ENCODE data around the gene TBX1.

The TBX1 gene
- long read RNA-seq, donor 1: 0 reads
- long read RNA-seq, donor 2: 0 reads
- long read RNA-seq, donor 3: 0 reads
- long read RNA-seq, donor 4: 0 reads
- long read RNA-seq, donor 5: 0 reads
- long read RNA-seq, donor 6: 0 reads
- long read RNA-seq, donor 7: 0 reads
- long read RNA-seq, donor 8: 0 reads

GRCh38 chr22:19760058-19760950 lies at the start of gene TBX1:
Gene TBX1 (plus strand): TSS chr22:19760778. CDS start chr22:19760844, 66 bp downstream.
- DNase-seq: no peak

GRCh38 chr22:19713245-19713644 lies 47.3 kb upstream of the TBX1 start:
- no peak for DNase-seq

GRCh38 chr22:19713650-19714311 lies 46.8 kb upstream of the TBX1 start:
- peak; percentile 41 for DNase-seq

- DNase-seq: peak; percentile 47
These were observed 46.0 kb upstream of the TBX1 start, which contains the start of gene SEPTIN5 for GRCh38 chr22:19714312-19715187. Gene SEPTIN5 (plus strand): TSS chr22:19714503. CDS start chr22:19714589, 86 bp downstream.

- DNase-seq: no peak
These were observed 45.2 kb upstream of the TBX1 start for GRCh38 chr22:19715188-19715930.

GRCh38 chr22:19716041-19716828 lies 44.3 kb upstream of the TBX1 start:
- peak; percentile 8 for DNase-seq

- no peak for DNase-seq
These were observed 43.8 kb upstream of the TBX1 start for GRCh38 chr22:19716829-19717105.

GRCh38 chr22:19717181-19717580 lies 43.4 kb upstream of the TBX1 start:
- DNase-seq: no peak

GRCh38 chr22:19717691-19718455 lies 42.7 kb upstream of the TBX1 start:
- DNase-seq: peak; percentile 92

GRCh38 chr22:19718456-19719049 lies 42.0 kb upstream of the TBX1 start:
- DNase-seq: peak; percentile 73

GRCh38 chr22:19719050-19719482 lies 41.5 kb upstream of the TBX1 start:
- DNase-seq: peak; percentile 67

GRCh38 chr22:19719488-19720021 lies 41.0 kb upstream of the TBX1 start:
- DNase-seq: peak; percentile 38

- no peak for DNase-seq
These were observed 40.3 kb upstream of the TBX1 start for GRCh38 chr22:19720150-19720827.

GRCh38 chr22:19720999-19721329 lies 39.6 kb upstream of the TBX1 start:
- no peak for DNase-seq

- no peak for DNase-seq
These were observed 39.0 kb upstream of the TBX1 start for GRCh38 chr22:19721330-19722177.

GRCh38 chr22:19722178-19722981 lies 38.2 kb upstream of the TBX1 start:
- no peak for DNase-seq

- peak; percentile 63 for DNase-seq
These were observed 37.7 kb upstream of the TBX1 start for GRCh38 chr22:19722982-19723231.
